Calu3 (cell line): ENCODE measurements around the gene R3HDM1. TPM values are rescaled to one million over a fixed set of nuclear protein-coding genes. Genes with fewer than 3 reads are reported as not detected.

Experiments used
- BruUV-seq: library from RNA; stranded (reverse); fragments of 400-500 nt; replicated peaks from 2 replicates; lab custom pipeline; 2021; lab: Mats Ljungman, UMichigan
- CTCF ChIA-PET: fragments of 300-600 bp; sonication (Branson Sonifier 250); formaldehyde crosslinking; loops from one replicate; lab custom pipeline; 2022; ENCODE audit warnings: antibody characterized with exemption; lab: Charles Lee
- DNase-seq: peaks from one replicate; pipeline ENCODE4 v3.0.0; 2022
- H3K27ac Mint-ChIP-seq: one replicate; pipeline ENCODE4 v1.8.0; 2022; ENCODE audit warnings: mixed read lengths; ENCODE audit not compliant: unreplicated experiment
- H3K27me3 Mint-ChIP-seq: one replicate; pipeline ENCODE4 v1.8.0; 2022; ENCODE audit warnings: mixed read lengths; ENCODE audit not compliant: unreplicated experiment
- H3K36me3 Mint-ChIP-seq: one replicate; pipeline ENCODE4 v1.8.0; 2022; ENCODE audit warnings: mild to moderate bottlenecking, moderate library complexity, mixed read lengths; ENCODE audit not compliant: insufficient read depth, unreplicated experiment
- H3K4me1 Mint-ChIP-seq: one replicate; pipeline ENCODE4 v1.8.0; 2022; ENCODE audit warnings: mild to moderate bottlenecking, low read depth, mixed read lengths; ENCODE audit not compliant: unreplicated experiment
- H3K4me3 Mint-ChIP-seq: one replicate; pipeline ENCODE4 v1.8.0; 2022; ENCODE audit warnings: mild to moderate bottlenecking, low read depth, moderate library complexity, mixed read lengths; ENCODE audit not compliant: unreplicated experiment
- H3K9me3 Mint-ChIP-seq: one replicate; pipeline ENCODE4 v1.8.0; 2022; ENCODE audit warnings: low read depth, mixed read lengths; ENCODE audit not compliant: unreplicated experiment
- intact Hi-C: fragments of 100-400 bp; cut with micrococcal nuclease; formaldehyde crosslinking; loops from one replicate; pipeline ENCODE4 v1.10.0; 2022; ENCODE audit not compliant: unreplicated experiment
- total RNA-seq: library from RNA; stranded (reverse); gene quantifications from 2 replicates; pipeline ENCODE4 v1.2.3, GENCODE V29; 2022
- TF ChIP-seq, protein P1 (sequence below): fragments of 200-600 bp; IDR thresholded peaks from one replicate; pipeline ENCODE4 v1.8.0; 2022; ENCODE audit warnings: antibody characterized with exemption; ENCODE audit not compliant: unreplicated experiment

The R3HDM1 gene
- total RNA-seq, 1 experiment from 2014 or later: 46.1 TPM

DNA sequence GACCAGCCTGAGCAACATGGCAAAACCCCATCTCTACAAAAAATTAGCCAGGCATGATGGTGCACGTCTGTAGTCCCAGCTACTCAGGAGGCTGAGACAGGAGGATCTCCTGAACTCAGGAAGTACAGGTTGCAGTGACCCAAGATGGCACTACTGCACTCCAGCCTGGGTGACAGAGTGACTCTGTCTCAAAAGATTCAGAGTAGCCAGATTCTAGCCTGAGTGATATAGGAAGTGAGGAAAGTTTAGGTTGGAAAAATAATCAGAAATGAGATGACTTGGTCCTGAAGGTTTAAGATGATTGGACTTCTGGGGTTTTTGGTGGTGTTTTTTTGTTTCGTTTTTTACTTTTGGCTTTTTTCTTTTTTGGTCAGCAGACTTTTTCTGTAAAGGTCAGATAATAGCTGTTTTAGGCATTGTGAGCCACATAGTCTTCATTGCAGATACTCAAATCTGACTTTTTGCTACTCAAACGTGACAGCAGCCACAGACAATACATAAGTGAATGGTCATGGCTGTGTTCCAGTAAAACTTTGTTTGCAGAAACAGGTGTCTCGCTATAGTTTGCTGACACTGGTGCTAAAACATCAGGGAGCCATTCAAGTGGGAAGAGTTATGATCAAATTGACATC, 106.3 kb downstream of the R3HDM1 start:
- intact Hi-C loops: no loop called here
- BruUV-seq: no TSS peak
- no peaks in the 10 kb centered on the region for H3K27me3 Mint-ChIP-seq
- peaks cover 12% of the 10 kb centered on the region for H3K36me3 Mint-ChIP-seq
- no peaks in the 10 kb centered on the region for H3K4me1 Mint-ChIP-seq
- no peak overlapping the region for H3K27ac Mint-ChIP-seq
- DNase-seq: no peak
- H3K9me3 Mint-ChIP-seq: no peaks in the 10 kb centered on the region
- no peak overlapping the region for H3K4me3 Mint-ChIP-seq
- CTCF ChIA-PET: no interaction called here
- TF ChIP-seq, protein P1, sequence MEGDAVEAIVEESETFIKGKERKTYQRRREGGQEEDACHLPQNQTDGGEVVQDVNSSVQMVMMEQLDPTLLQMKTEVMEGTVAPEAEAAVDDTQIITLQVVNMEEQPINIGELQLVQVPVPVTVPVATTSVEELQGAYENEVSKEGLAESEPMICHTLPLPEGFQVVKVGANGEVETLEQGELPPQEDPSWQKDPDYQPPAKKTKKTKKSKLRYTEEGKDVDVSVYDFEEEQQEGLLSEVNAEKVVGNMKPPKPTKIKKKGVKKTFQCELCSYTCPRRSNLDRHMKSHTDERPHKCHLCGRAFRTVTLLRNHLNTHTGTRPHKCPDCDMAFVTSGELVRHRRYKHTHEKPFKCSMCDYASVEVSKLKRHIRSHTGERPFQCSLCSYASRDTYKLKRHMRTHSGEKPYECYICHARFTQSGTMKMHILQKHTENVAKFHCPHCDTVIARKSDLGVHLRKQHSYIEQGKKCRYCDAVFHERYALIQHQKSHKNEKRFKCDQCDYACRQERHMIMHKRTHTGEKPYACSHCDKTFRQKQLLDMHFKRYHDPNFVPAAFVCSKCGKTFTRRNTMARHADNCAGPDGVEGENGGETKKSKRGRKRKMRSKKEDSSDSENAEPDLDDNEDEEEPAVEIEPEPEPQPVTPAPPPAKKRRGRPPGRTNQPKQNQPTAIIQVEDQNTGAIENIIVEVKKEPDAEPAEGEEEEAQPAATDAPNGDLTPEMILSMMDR: no peak

- no TSS peak for BruUV-seq
- TF ChIP-seq, protein P1: no peak
- peaks cover 12% of the 10 kb centered on the region for H3K36me3 Mint-ChIP-seq
- H3K27ac Mint-ChIP-seq: no peak overlapping the region
- no peaks in the 10 kb centered on the region for H3K9me3 Mint-ChIP-seq
- CTCF ChIA-PET: no interaction called here
- H3K4me3 Mint-ChIP-seq: no peak overlapping the region
- no peaks in the 10 kb centered on the region for H3K27me3 Mint-ChIP-seq
- DNase-seq: no peak
- intact Hi-C loops: no loop called here
- no peaks in the 10 kb centered on the region for H3K4me1 Mint-ChIP-seq
Measured at GRCh38 chr2:135638825-135639224, 107.5 kb downstream of the R3HDM1 start.

DNA sequence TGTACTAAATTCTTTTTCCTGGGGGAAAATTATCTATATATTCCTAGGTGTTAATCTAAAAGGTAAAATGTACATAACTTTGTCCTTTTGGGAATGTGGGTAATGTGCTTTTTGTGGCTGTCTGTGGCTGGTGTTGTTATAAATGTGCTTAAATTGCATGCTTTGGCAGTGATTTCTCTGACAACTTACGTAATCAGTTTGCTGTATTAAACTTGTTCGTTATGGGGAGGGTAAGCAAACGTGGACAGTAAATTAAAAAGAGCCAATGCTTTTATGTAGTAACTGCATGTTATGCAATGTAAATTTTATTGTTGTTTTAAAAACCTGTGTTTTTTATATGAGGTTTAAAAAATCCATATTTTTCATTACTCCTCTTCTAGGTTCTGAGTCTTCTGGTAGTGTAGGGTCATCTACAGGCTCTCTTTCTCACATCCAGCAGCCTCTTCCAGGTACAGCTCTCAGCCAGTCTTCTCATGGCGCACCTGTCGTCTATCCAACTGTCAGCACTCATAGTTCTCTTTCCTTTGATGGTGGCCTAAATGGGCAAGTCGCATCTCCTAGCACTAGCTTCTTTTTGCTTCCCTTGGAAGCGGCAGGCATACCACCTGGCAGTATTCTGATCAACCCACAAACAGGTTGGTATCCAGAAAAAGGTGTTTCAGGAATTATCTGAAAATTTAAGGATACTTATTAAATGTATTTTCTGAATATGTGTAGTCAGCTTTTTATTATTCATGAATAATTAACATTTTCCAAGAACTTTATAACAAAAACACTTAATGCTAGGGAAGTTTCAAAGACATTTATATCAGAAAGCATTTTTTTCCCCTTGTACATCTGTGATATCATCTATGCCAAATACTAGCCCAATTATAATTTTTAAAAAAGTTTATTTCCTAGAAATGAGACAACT, 110.1 kb downstream of the R3HDM1 start:
- BruUV-seq: no TSS peak
- H3K36me3 Mint-ChIP-seq: peaks cover 21% of the 10 kb centered on the region
- H3K4me1 Mint-ChIP-seq: no peaks in the 10 kb centered on the region
- CTCF ChIA-PET: no interaction called here
- H3K27ac Mint-ChIP-seq: no peak overlapping the region
- DNase-seq: no peak
- TF ChIP-seq, protein P1: no peak
- H3K4me3 Mint-ChIP-seq: no peak overlapping the region
- no peaks in the 10 kb centered on the region for H3K27me3 Mint-ChIP-seq
- intact Hi-C loops: no loop called here
- no peaks in the 10 kb centered on the region for H3K9me3 Mint-ChIP-seq

GRCh38 chr2:135647836-135648579, 116.7 kb downstream of the R3HDM1 start:
- intact Hi-C loops: no loop called here
- H3K27me3 Mint-ChIP-seq: no peaks in the 10 kb centered on the region
- no peak overlapping the region for H3K27ac Mint-ChIP-seq
- no TSS peak for BruUV-seq
- H3K4me1 Mint-ChIP-seq: no peaks in the 10 kb centered on the region
- TF ChIP-seq, protein P1: no peak
- CTCF ChIA-PET: no interaction called here
- DNase-seq: no peak
- H3K9me3 Mint-ChIP-seq: no peaks in the 10 kb centered on the region
- no peak overlapping the region for H3K4me3 Mint-ChIP-seq
- H3K36me3 Mint-ChIP-seq: peaks cover 18% of the 10 kb centered on the region
